T-cell (primary cell): ENCODE measurements around the gene RRP8. TPM values are rescaled to one million over a fixed set of nuclear protein-coding genes. Genes with fewer than 3 reads are reported as not detected.

Experiments used
- ATAC-seq, 4 experiments: fragments of 200-7000 bp in 3 of 4; fragments of 150-1000 bp in 1 of 4; cut with Tn5 transposase; replicated peaks in 1 of 4; 1 replicate in 3 of 4; 2 replicates in 1 of 4; pipeline ENCODE4 v1.10.0; 2021; ENCODE audit warnings: moderate library complexity in 3 of 4, mild to moderate bottlenecking in 2 of 4, moderate number of reproducible peaks in 1 of 4
- CTCF ChIA-PET, 2 donors: fragments of 300-600 bp; sonication (Branson Sonifier 250); formaldehyde crosslinking; loops; one replicate each; lab custom pipeline; 2022; ENCODE audit warnings: antibody characterized with exemption in 2 of 2; lab: Charles Lee
- POLR2A ChIA-PET, 2 donors: fragments of 300-600 bp; sonication (Branson Sonifier 250); formaldehyde crosslinking; loops; one replicate each; lab custom pipeline; 2022; ENCODE audit warnings: antibody characterized with exemption in 2 of 2; lab: Charles Lee
- DNase-seq, 35 experiments: peaks; one replicate each; pipeline versions ENCODE4 v3.0.0 to v3.0.0-alpha.2; 2013 to 2023
- H3K27ac ChIP-seq: one replicate; pipeline ENCODE4 v1.5.1; 2013; ENCODE audit warnings: low read length
- H3K27me3 ChIP-seq, 2 experiments: replicated peaks in 1 of 2; 1 replicate in 1 of 2; 2 replicates in 1 of 2; pipeline versions ENCODE4 v1.6.1 to v1.7.0; 2013; ENCODE audit warnings: low read length in 1 of 2, mixed read lengths in 1 of 2; ENCODE audit not compliant: control insufficient read depth in 2 of 2, insufficient read depth in 2 of 2; ENCODE audit errors: extremely low read depth in 1 of 2
- H3K36me3 ChIP-seq, 2 donors: 1 replicate in 1 of 2; 2 replicates in 1 of 2; pipeline versions ENCODE4 v1.6.1 to v1.7.0; 2013; ENCODE audit warnings: low read length in 1 of 2; ENCODE audit not compliant: control insufficient read depth in 2 of 2, insufficient read depth in 1 of 2; ENCODE audit errors: extremely low read depth in 1 of 2
- H3K4me1 ChIP-seq, 2 experiments: 1 replicate in 1 of 2; 2 replicates in 1 of 2; pipeline versions ENCODE4 v1.6.1 to v1.7.0; 2013; ENCODE audit warnings: low read length in 2 of 2, mixed read lengths in 1 of 2; ENCODE audit not compliant: insufficient read depth in 2 of 2, control insufficient read depth in 1 of 2; ENCODE audit errors: extremely low read depth in 1 of 2
- H3K4me3 ChIP-seq, 2 donors: 1 replicate in 1 of 2; 2 replicates in 1 of 2; pipeline versions ENCODE4 v1.5.1 to v1.7.0; 2013; ENCODE audit warnings: mild to moderate bottlenecking in 2 of 2, low read length in 1 of 2, moderate library complexity in 1 of 2; ENCODE audit not compliant: control insufficient read depth in 1 of 2; ENCODE audit errors: extremely low read depth in 1 of 2
- H3K9me3 ChIP-seq: 2 replicates; pipeline ENCODE4 v1.7.0; 2013
- H3K27ac Mint-ChIP-seq, 2 donors: one replicate each; pipeline ENCODE4 v1.8.0; 2020 to 2021; ENCODE audit warnings: mild to moderate bottlenecking in 2 of 2, mixed read lengths in 2 of 2
- H3K27me3 Mint-ChIP-seq, 2 donors: one replicate each; pipeline ENCODE4 v1.8.0; 2021 to 2022; ENCODE audit warnings: mixed read lengths in 2 of 2
- H3K36me3 Mint-ChIP-seq: one replicate; pipeline ENCODE4 v1.8.0; 2021; ENCODE audit warnings: mixed read lengths
- H3K4me1 Mint-ChIP-seq, 3 donors: one replicate each; pipeline ENCODE4 v1.8.0; 2020 to 2022; ENCODE audit warnings: mixed read lengths in 3 of 3, mild to moderate bottlenecking in 1 of 3
- H3K4me3 Mint-ChIP-seq, 3 donors: one replicate each; pipeline ENCODE4 v1.8.0; 2020 to 2022; ENCODE audit warnings: mild to moderate bottlenecking in 3 of 3, mixed read lengths in 3 of 3, moderate library complexity in 3 of 3
- H3K9me3 Mint-ChIP-seq, 3 donors: one replicate each; pipeline ENCODE4 v1.8.0; 2020 to 2022; ENCODE audit warnings: mixed read lengths in 3 of 3
- WGBS: methylation state at CpG from one replicate; pipeline ENCODE4 v1.1.5; 2013; ENCODE audit warnings: missing lambda C conversion rate; ENCODE audit not compliant: insufficient coverage; 5-methylcytosine and 5-hydroxymethylcytosine counted together
- total RNA-seq, 35 experiments: library from RNA in 6 of 35; stranded (reverse) in 6 of 35; fragments of 120-200 nt in 1 of 35; gene quantifications; one replicate each; pipeline versions ENCODE4 v1.2.1 to v1.2.4 and lab custom pipeline; 2013 to 2026

RRP8 gene
- total RNA-seq, 5 donors from 2014 or later (not counting 1 experiment from before 2014, with no cell fraction given) = 24.5 to 35.5 (median 32.2) TPM

DNA sequence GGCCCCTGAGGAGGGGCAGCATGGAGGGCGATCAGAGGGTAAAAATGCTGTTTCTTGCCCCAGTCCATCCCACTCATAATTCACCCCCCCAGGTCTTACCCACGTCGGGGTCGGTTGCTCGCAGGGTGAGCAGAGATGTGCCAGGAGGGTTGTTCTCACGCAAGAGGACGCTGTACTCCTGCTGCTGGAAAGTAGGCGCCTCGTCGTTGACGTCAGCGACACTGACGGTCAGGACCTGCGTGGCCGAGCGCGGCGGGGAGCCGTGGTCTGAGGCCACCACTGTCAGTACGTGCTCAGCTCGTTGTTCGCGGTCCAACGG, 26.1 kb upstream of the RRP8 start:
- Histone ChIP-seq H3K36me3 (peaks cover 8 to 9% of the 10 kb centered on the region in 2 donors), H3K27me3 (no peaks in the 10 kb centered on the region), H3K4me1 (peaks cover 0 to 10% of the 10 kb centered on the region in 2 experiments), H3K4me3 (no peak overlapping the region), H3K9me3 (no peaks in the 10 kb centered on the region), H3K27ac (no peak overlapping the region)
- Mint-ChIP-seq H3K9me3 (no peaks in the 10 kb centered on the region), H3K4me3 (no peak overlapping the region), H3K27me3 (no peaks in the 10 kb centered on the region), H3K4me1 (peaks cover 21 to 24% (median 21%) of the 10 kb centered on the region in 3 donors), H3K36me3 (peaks cover 7% of the 10 kb centered on the region), H3K27ac (no peak overlapping the region)
- WGBS = 94% methylated on average over 21 of the region's 24 CpGs
- ATAC-seq (no peak), DNase-seq (no peak)
- ChIA-PET POLR2A (no interaction called here), CTCF (no interaction called here)

- peaks cover 0 to 10% of the 10 kb centered on the region in 2 experiments for H3K4me1 ChIP-seq
- Mint-ChIP-seq H3K9me3 (no peaks in the 10 kb centered on the region), H3K36me3 (peaks cover 12% of the 10 kb centered on the region), H3K4me3 (no peak overlapping the region), H3K27me3 (no peaks in the 10 kb centered on the region), H3K4me1 (peaks cover 21 to 24% (median 21%) of the 10 kb centered on the region in 3 donors), H3K27ac (peak overlapping the region in 1 of 2 donors; percentile 79)
- 100% methylated on average over 1 of the region's 4 CpGs for WGBS
- no peak overlapping the region for H3K27ac ChIP-seq
- H3K27me3 ChIP-seq = no peaks in the 10 kb centered on the region
- ChIA-PET POLR2A (no interaction called here), CTCF (no interaction called here)
- peaks cover 8 to 9% of the 10 kb centered on the region in 2 donors for H3K36me3 ChIP-seq
- ATAC-seq (no peak), DNase-seq (no peak)
- no peak overlapping the region for H3K4me3 ChIP-seq
- no peaks in the 10 kb centered on the region for H3K9me3 ChIP-seq
Measured at GRCh38 chr11:6628526-6628925, 25.1 kb upstream of the RRP8 start.

DNA sequence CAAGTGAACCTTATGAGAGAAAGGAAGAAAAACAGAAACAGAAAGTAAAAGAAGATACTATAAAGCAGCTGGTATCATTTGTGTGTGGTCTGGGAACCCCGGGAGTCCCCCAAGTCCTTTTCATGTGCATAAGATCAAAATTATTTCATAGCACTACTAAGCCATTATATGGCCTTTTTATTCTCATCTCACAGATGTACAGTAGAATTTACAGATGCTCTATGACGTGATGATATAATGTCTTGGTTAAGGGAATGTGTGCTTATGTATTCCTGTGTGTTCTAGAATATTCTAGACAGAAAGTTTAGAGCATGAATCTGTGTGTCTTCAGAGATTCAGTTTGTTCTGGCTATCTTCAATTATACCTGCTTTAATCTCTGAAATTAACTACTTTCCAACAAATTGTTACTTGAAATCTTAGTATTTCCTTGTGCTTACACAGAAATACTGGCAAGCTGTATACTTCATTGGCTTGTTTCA, 24.4 kb upstream of the RRP8 start:
- H3K9me3 ChIP-seq = no peaks in the 10 kb centered on the region
- Mint-ChIP-seq H3K36me3 (peaks cover 12% of the 10 kb centered on the region), H3K27me3 (no peaks in the 10 kb centered on the region), H3K9me3 (no peaks in the 10 kb centered on the region), H3K4me3 (peak overlapping the region; percentile 31 to 62 (median 32)), H3K4me1 (peaks cover 21 to 24% (median 21%) of the 10 kb centered on the region in 3 donors), H3K27ac (peak overlapping the region; percentile 79 to 82)
- POLR2A ChIA-PET = no interaction called here
- H3K4me3 ChIP-seq = no peak overlapping the region
- ATAC-seq = peak in 3 of 4 experiments; percentile 43 to 92 (median 56)
- CTCF ChIA-PET = interaction anchor here in 1 of 2 donors (1.1 to 1.4 kb wide), 2 partner anchors 9 to 15 kb away, joined by 3 to 4 read pairs; partner anchors contain the start of gene TAF10
- peaks cover 11 to 12% of the 10 kb centered on the region in 2 donors for H3K36me3 ChIP-seq
- DNase-seq = peak in 14 of 35 experiments; percentile 13 to 56 (median 32)
- WGBS = no CpG with 5 or more reads among the region's 2 CpGs
- peak overlapping the region; percentile 44 for H3K27ac ChIP-seq
- peaks cover 0 to 10% of the 10 kb centered on the region in 2 experiments for H3K4me1 ChIP-seq
- H3K27me3 ChIP-seq = no peaks in the 10 kb centered on the region

DNA sequence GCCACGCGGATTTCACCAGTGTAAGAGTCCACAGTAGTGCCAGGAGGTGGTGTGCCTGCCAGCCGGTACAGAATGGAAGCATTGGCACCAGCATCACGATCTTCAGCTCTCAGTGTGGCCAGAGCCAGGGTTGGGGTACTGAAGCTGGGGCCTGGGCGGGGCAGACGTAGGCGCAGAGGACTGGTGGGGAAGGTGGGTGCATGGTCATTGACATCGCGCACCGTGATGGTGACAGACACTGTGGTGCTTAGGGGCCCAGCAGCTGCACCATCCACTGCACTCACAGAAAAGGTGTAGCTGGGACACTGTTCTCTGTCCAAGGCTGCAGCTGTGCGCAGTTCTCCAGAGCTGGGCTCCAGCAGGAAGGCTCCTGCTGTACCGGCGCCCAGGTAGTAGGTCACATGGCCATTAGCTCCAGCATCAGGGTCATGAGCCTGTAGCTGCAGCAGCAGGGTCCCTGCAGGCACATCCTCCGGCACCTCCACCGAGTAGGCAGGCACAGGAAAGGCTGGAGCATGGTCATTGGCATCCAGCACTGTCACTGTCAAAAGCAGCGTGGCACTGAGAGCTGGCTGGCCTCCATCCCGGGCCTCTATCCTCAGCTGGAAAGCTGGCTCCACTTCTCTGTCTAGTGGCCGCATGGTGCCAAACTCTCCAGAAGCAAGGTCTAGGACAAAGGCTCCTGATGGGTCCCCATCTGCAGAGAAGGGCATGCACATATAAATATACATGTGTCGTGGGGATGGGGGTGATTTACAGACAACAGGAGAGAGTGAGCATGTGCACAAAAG, 23.8 kb upstream of the RRP8 start:
- Mint-ChIP-seq H3K36me3 (peaks cover 12% of the 10 kb centered on the region), H3K4me3 (peak overlapping the region; percentile 31 to 62 (median 32)), H3K27me3 (no peaks in the 10 kb centered on the region), H3K27ac (peak overlapping the region; percentile 79 to 82), H3K9me3 (no peaks in the 10 kb centered on the region), H3K4me1 (peaks cover 21 to 24% (median 21%) of the 10 kb centered on the region in 3 donors)
- Histone ChIP-seq H3K36me3 (peaks cover 11 to 12% of the 10 kb centered on the region in 2 donors), H3K4me3 (no peak overlapping the region), H3K9me3 (no peaks in the 10 kb centered on the region), H3K27ac (peak overlapping the region; percentile 44), H3K4me1 (peaks cover 0 to 10% of the 10 kb centered on the region in 2 experiments), H3K27me3 (no peaks in the 10 kb centered on the region)
- DNase-seq (no peak), ATAC-seq (peak in 1 of 4 experiments; percentile 19)
- CTCF ChIA-PET = interaction anchor here in 1 of 2 donors (1.1 to 1.4 kb wide), 2 partner anchors 9 to 15 kb away, joined by 3 to 4 read pairs; partner anchors contain the start of gene TAF10
- 87% methylated on average over 18 of the region's 19 CpGs for WGBS
- POLR2A ChIA-PET = no interaction called here

DNA sequence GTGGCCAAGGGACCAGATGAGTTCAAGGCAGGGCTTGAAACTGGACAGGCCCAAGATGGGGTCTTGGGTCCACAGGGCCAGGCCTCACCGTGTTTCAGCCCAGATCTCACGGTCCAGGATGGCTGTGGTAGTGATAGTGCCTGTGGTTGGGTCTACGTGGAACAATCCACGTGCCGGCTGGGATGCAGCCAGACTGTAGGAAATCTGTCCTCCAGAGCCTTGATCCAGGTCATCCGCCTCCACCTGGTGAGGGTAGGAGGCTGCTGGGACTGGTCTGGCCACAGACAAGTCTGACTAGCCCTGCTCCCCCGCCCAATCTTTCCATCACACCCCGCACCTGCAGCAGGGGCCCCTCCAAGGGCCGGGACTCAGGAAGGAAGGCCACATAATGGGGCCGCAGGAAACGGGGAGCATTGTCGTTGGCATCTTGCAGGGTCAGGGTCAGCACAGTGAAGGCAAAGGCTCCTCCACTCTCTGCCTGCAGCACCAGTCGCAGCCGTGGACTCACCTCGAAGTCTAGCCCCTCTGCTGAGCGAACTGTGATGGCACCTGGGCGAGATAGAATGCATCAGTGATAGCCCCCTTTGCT, 22.5 kb upstream of the RRP8 start:
- Mint-ChIP-seq H3K27ac (no peak overlapping the region), H3K4me1 (peaks cover 21 to 24% (median 21%) of the 10 kb centered on the region in 3 donors), H3K4me3 (peak overlapping the region in 1 of 3 donors; percentile 37), H3K36me3 (peaks cover 6% of the 10 kb centered on the region), H3K27me3 (no peaks in the 10 kb centered on the region), H3K9me3 (no peaks in the 10 kb centered on the region)
- WGBS = 88% methylated on average over 15 of the region's 17 CpGs
- ATAC-seq (no peak), DNase-seq (no peak)
- H3K9me3 ChIP-seq = no peaks in the 10 kb centered on the region
- ChIA-PET POLR2A (no interaction called here), CTCF (no interaction called here)
- no peak overlapping the region for H3K27ac ChIP-seq
- peaks cover 6 to 11% of the 10 kb centered on the region in 2 donors for H3K36me3 ChIP-seq
- H3K27me3 ChIP-seq = no peaks in the 10 kb centered on the region
- H3K4me1 ChIP-seq = peaks cover 0 to 10% of the 10 kb centered on the region in 2 experiments
- no peak overlapping the region for H3K4me3 ChIP-seq

DNA sequence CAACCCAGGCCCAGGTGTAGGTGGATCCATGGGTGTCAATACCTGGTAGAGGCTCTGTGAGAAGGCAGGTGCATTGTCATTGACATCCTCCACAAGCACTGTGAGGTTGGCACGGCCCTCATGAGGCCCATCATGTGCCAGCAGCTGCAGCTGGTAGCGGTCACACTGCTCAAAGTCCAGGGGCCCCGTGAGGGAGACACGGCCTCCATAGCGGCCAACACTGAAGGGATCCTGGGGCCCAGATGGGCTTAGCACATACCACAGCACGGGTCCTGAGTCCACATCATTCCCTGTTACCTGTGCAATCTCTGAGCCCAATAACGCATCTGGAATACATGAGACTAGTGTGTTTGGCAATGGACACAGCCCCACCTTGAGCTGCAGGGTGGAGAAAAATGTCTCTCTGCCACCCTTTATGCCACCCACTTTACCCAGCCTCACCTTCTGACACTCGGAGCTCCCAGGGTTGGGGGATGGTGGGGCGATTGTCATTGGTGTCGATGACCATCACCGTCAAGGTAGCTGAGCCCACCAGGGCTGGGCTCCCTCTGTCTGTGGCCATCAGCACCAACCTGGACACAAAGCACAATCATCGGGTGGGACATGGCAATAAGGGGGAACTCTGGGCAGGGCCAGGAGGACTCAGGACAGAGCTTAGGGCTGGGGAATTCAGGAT, 21.9 kb upstream of the RRP8 start:
- Histone ChIP-seq H3K9me3 (no peaks in the 10 kb centered on the region), H3K4me1 (peaks cover 0 to 10% of the 10 kb centered on the region in 2 experiments), H3K27me3 (no peaks in the 10 kb centered on the region), H3K27ac (no peak overlapping the region), H3K4me3 (no peak overlapping the region), H3K36me3 (peaks cover 6 to 11% of the 10 kb centered on the region in 2 donors)
- H3K9me3 Mint-ChIP-seq = no peaks in the 10 kb centered on the region
- no peak for ATAC-seq
- no peak for DNase-seq
- no peaks in the 10 kb centered on the region for H3K27me3 Mint-ChIP-seq
- ChIA-PET POLR2A (interaction anchor here in 1 of 2 donors (1.2 kb wide), 1 partner anchor 14 kb away, joined by 4 read pairs; the partner anchor contains the start of gene TAF10), CTCF (no interaction called here)
- H3K4me1 Mint-ChIP-seq = peaks cover 21 to 24% (median 21%) of the 10 kb centered on the region in 3 donors
- H3K4me3 Mint-ChIP-seq = no peak overlapping the region
- no peak overlapping the region for H3K27ac Mint-ChIP-seq
- 87% methylated on average over 8 of the region's 12 CpGs for WGBS
- peaks cover 6% of the 10 kb centered on the region for H3K36me3 Mint-ChIP-seq
